PC-3 (cell line): Measurements from ENCODE around the gene WNK1. TPM values are rescaled to one million over a fixed set of nuclear protein-coding genes. Genes with fewer than 3 reads are reported as not detected.

Experiments used
- ATAC-seq: fragments of 200-7000 bp; cut with Tn5 transposase; 2 replicates; pipeline ENCODE4 v1.9.1; 2020; ENCODE audit warnings: mild to moderate bottlenecking, moderate library complexity
- BruUV-seq: library from RNA; stranded (reverse); fragments of 400-500 nt; replicated peaks from 2 replicates; lab custom pipeline; 2021; lab: Mats Ljungman, UMichigan
- CTCF ChIA-PET: fragments of 300-600 bp; sonication (Branson Sonifier 250); formaldehyde crosslinking; loops from one replicate; lab custom pipeline; 2022; ENCODE audit warnings: antibody characterized with exemption; lab: Charles Lee
- POLR2A ChIA-PET: fragments of 300-600 bp; sonication (Branson Sonifier 250); formaldehyde crosslinking; loops from one replicate; lab custom pipeline; 2022; ENCODE audit warnings: antibody characterized with exemption; ENCODE audit not compliant: unreplicated experiment; lab: Charles Lee
- DNase-seq: peaks from one replicate; pipeline ENCODE4 v3.0.0-alpha.2; 2015
- H2AFZ ChIP-seq: fragments of 300-600 bp; sonication (generic); 2 replicates; pipeline ENCODE4 v1.6.0; 2016; ENCODE audit warnings: antibody characterized with exemption, low read length
- H3F3A ChIP-seq: fragments of 300-600 bp; sonication (generic); one replicate; pipeline ENCODE4 v1.6.0; 2017; ENCODE audit warnings: antibody characterized with exemption, low read length, control low read depth, mild to moderate bottlenecking; ENCODE audit not compliant: unreplicated experiment
- H3K27ac ChIP-seq: fragments of 300-600 bp; sonication (generic); 2 replicates; pipeline ENCODE4 v1.5.1; 2016; ENCODE audit warnings: mild to moderate bottlenecking, low read length
- H3K27me3 ChIP-seq: fragments of 300-600 bp; sonication (generic); 2 replicates; pipeline ENCODE4 v1.6.1; 2016; ENCODE audit warnings: low read length, mixed read lengths
- H3K36me3 ChIP-seq: fragments of 300-600 bp; sonication (generic); 2 replicates; pipeline ENCODE4 v1.6.1; 2016; ENCODE audit warnings: low read depth, mixed run types, low read length, mixed read lengths
- H3K4me1 ChIP-seq: fragments of 300-600 bp; sonication (generic); 2 replicates; pipeline ENCODE4 v1.5.1; 2016; ENCODE audit warnings: low read length; ENCODE audit not compliant: insufficient read depth
- H3K4me2 ChIP-seq: fragments of 300-600 bp; sonication (generic); 2 replicates; pipeline ENCODE4 v1.6.0; 2016; ENCODE audit warnings: low read length
- H3K4me3 ChIP-seq: fragments of 300-600 bp; sonication (generic); 2 replicates; pipeline ENCODE4 v1.5.1; 2016; ENCODE audit warnings: mild to moderate bottlenecking, low read length, mixed read lengths
- H3K79me2 ChIP-seq: fragments of 300-600 bp; sonication (generic); 2 replicates; pipeline ENCODE4 v1.6.1; 2017; ENCODE audit warnings: low read length, mixed read lengths
- H3K9ac ChIP-seq: fragments of 300-600 bp; sonication (generic); 2 replicates; pipeline ENCODE4 v1.6.0; 2016; ENCODE audit warnings: mild to moderate bottlenecking, low read length
- H3K9me2 ChIP-seq: fragments of 300-600 bp; sonication (generic); replicated peaks from 2 replicates; pipeline ENCODE4 v1.6.1; 2016; ENCODE audit warnings: mixed run types, low read length, mixed read lengths
- H3K9me3 ChIP-seq: fragments of 300-600 bp; sonication (generic); 2 replicates; pipeline ENCODE4 v1.6.1; 2016; ENCODE audit warnings: low read length, mixed read lengths
- H4K20me1 ChIP-seq: fragments of 300-600 bp; sonication (generic); 2 replicates; pipeline ENCODE4 v1.6.1; 2016; ENCODE audit warnings: low read length, mixed read lengths
- EZH2 ChIP-seq: fragments of 300-600 bp; sonication (generic); IDR thresholded peaks from one replicate; pipeline ENCODE4 v1.6.1; 2017; ENCODE audit warnings: antibody characterized with exemption, mild to moderate bottlenecking, low read length; ENCODE audit not compliant: unreplicated experiment
- EZH2phosphoT487 ChIP-seq: fragments of 300-600 bp; sonication (generic); IDR thresholded peaks from 2 replicates; pipeline ENCODE4 v1.6.1; 2018; ENCODE audit warnings: mild to moderate bottlenecking, antibody characterized with exemption, low read length, borderline replicate concordance
- intact Hi-C: fragments of 100-400 bp; cut with micrococcal nuclease; formaldehyde crosslinking; loops from 2 replicates; pipeline ENCODE4 v1.9.0; 2023
- total RNA-seq: library from RNA; depleted of rRNA; stranded (reverse); fragments of >200 nt; gene quantifications from 2 replicates; pipeline ENCODE4 v1.2.3, GENCODE V29; 2014
- TF ChIP-seq, protein P1 (sequence below): fragments of 300-600 bp; sonication (generic); conservative IDR thresholded peaks from 2 replicates; pipeline ENCODE4 v1.5.1; 2017; ENCODE audit warnings: antibody characterized with exemption, low read depth, mild to moderate bottlenecking, low read length

WNK1 gene
- total RNA-seq, 1 experiment from 2014 or later = 44.5 TPM

DNA sequence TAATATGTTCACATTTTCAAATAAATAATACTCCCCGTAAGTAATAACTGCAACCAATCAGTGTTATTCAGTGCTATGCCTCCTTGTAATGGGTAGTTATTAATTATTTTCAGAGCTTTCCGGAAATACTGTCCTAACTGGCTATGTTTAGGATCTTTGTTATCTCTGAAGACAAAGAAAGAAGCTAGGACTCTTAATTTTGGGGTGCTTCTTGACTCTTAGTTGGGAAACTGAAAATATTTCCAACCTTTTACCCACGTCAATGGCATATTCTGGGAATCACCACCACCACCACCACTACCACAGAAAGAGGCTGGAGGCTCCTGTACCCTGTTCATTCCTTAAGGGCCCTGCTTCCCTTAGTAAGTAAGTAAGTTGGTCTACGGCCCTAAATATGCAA lies 158.0 kb downstream of the WNK1 start:
- Histone ChIP-seq H3K4me2 (no peak overlapping the region), H3K9me3 (no peaks in the 10 kb centered on the region), H3K9ac (no peak overlapping the region), H4K20me1 (no peaks in the 10 kb centered on the region), H3K27ac (no peak overlapping the region), H3K79me2 (no peaks in the 10 kb centered on the region), H2AFZ (no peak overlapping the region), H3K36me3 (peaks cover 37% of the 10 kb centered on the region; the same call in 1 of the 2 replicates), H3K4me1 (peaks cover 29% of the 10 kb centered on the region), H3K27me3 (no peaks in the 10 kb centered on the region), H3K9me2 (no peaks in the 10 kb centered on the region), H3K4me3 (no peak overlapping the region), H3F3A (peaks cover 10% of the 10 kb centered on the region)
- no peak for DNase-seq
- intact Hi-C loops = no loop called here
- BruUV-seq = no TSS peak
- ATAC-seq = no peak
- ChIA-PET POLR2A (no interaction called here), CTCF (no interaction called here)
- TF ChIP-seq EZH2 = no peak
- TF ChIP-seq EZH2phosphoT487 = no peak
- TF ChIP-seq, protein P1, sequence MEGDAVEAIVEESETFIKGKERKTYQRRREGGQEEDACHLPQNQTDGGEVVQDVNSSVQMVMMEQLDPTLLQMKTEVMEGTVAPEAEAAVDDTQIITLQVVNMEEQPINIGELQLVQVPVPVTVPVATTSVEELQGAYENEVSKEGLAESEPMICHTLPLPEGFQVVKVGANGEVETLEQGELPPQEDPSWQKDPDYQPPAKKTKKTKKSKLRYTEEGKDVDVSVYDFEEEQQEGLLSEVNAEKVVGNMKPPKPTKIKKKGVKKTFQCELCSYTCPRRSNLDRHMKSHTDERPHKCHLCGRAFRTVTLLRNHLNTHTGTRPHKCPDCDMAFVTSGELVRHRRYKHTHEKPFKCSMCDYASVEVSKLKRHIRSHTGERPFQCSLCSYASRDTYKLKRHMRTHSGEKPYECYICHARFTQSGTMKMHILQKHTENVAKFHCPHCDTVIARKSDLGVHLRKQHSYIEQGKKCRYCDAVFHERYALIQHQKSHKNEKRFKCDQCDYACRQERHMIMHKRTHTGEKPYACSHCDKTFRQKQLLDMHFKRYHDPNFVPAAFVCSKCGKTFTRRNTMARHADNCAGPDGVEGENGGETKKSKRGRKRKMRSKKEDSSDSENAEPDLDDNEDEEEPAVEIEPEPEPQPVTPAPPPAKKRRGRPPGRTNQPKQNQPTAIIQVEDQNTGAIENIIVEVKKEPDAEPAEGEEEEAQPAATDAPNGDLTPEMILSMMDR = no peak

DNA sequence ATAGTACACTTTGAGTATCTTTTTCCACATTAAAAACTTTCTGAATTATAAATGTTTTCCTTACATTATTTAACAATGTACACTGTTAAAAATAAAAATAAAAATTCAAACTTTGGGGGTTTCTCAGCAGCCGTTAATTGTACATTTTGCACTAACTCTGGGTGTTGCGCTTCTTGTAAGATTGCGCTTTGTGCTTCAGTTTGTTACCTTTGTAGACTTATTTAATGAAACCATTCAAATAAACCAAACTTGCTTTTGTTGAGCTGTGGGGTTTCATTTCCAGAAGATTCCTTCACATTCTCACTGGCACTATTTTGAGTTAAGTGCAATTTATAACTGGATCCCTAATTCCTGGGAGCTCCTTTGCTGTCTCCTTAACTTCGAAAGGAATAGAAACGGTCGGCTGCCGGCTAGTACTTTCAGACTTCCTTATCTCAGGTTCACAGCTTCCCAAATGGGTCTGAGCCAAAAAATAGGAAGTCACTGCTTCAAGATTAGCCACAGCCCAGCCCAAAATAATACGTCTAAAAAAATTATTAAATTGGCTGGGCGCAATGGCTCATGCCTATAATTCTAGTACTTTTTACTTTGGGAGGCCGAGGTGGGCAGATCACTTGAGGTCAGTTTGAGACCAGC lies 158.9 kb downstream of the WNK1 start:
- Histone ChIP-seq H3K4me3 (no peak overlapping the region), H3K9me3 (no peaks in the 10 kb centered on the region), H3K4me2 (no peak overlapping the region), H2AFZ (no peak overlapping the region), H3K79me2 (no peaks in the 10 kb centered on the region), H3K36me3 (peaks cover 39% of the 10 kb centered on the region; the same call in 1 of the 2 replicates), H3K4me1 (peaks cover 32% of the 10 kb centered on the region), H3K9ac (no peak overlapping the region), H3K27ac (no peak overlapping the region), H4K20me1 (no peaks in the 10 kb centered on the region), H3F3A (peaks cover 10% of the 10 kb centered on the region), H3K9me2 (no peaks in the 10 kb centered on the region), H3K27me3 (no peaks in the 10 kb centered on the region)
- DNase-seq = no peak
- POLR2A ChIA-PET = no interaction called here
- no peak for ATAC-seq
- CTCF ChIA-PET = no interaction called here
- intact Hi-C loops = no loop called here
- no TSS peak for BruUV-seq
- TF ChIP-seq EZH2phosphoT487 (no peak), EZH2 (no peak)
- TF ChIP-seq, protein P1 = no peak
